ENCODE results near the gene RTN4R.

The RTN4R gene

GRCh38 chr22:20211997-20212753 lies 55.9 kb downstream of the RTN4R start:
- H3K4me3 ChIP-seq (ENCODE audit: low read length): no peak overlapping the region
- no peak for TF ChIP-seq CTCF (IDR thresholded peaks at IDR 0.05; ENCODE audit: insufficient read depth, low read depth, low read length, missing control alignments)
- peak; percentile 44 for DNase-seq (ENCODE audit: low read depth)

GRCh38 chr22:20211409-20211996 lies 56.6 kb downstream of the RTN4R start:
- no peak for DNase-seq (ENCODE audit: low read depth)
- TF ChIP-seq CTCF (IDR thresholded peaks at IDR 0.05; ENCODE audit: insufficient read depth, low read depth, low read length, missing control alignments): no peak
- H3K4me3 ChIP-seq (ENCODE audit: low read length): no peak overlapping the region

DNA sequence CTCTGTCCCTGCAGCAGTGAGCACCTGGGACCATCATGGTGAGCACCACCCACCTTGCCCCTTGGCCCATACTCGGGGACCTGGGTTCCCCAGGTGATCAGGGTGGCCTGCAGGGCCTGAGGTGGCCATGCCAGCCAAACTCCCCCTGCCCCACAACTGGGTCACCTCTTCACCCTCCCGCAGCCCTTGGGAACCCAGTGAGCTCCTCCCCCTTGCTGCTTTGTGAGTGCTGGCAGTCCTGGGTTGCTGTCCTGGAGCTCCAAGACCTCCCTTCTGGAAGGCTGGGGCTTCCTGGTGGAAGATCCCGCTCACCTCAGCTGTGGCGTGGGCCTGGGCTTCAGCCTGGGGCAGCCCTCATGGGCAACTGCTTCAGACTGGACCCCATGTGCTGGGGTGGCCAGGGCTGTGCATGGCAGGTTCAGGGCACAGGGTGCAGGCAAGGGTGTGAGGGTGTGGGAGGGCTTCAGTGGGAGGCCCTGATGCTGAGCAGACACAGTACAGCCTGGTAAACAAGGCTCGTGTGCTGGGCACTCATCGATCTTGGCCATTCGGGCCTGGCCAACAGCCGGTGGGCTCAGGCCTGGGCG lies 57.6 kb downstream of the RTN4R start:
- TF ChIP-seq CTCF (IDR thresholded peaks at IDR 0.05; ENCODE audit: insufficient read depth, low read depth, low read length, missing control alignments): no peak
- H3K4me3 ChIP-seq (ENCODE audit: low read length): no peak overlapping the region
- no peak for DNase-seq (ENCODE audit: low read depth)

- no peak for TF ChIP-seq CTCF (IDR thresholded peaks at IDR 0.05; ENCODE audit: insufficient read depth, low read depth, low read length, missing control alignments)
- no peak for DNase-seq (ENCODE audit: low read depth)
- H3K4me3 ChIP-seq (ENCODE audit: low read length): no peak overlapping the region
Observed at GRCh38 chr22:20209761-20210250, 58.3 kb downstream of the RTN4R start.

DNA sequence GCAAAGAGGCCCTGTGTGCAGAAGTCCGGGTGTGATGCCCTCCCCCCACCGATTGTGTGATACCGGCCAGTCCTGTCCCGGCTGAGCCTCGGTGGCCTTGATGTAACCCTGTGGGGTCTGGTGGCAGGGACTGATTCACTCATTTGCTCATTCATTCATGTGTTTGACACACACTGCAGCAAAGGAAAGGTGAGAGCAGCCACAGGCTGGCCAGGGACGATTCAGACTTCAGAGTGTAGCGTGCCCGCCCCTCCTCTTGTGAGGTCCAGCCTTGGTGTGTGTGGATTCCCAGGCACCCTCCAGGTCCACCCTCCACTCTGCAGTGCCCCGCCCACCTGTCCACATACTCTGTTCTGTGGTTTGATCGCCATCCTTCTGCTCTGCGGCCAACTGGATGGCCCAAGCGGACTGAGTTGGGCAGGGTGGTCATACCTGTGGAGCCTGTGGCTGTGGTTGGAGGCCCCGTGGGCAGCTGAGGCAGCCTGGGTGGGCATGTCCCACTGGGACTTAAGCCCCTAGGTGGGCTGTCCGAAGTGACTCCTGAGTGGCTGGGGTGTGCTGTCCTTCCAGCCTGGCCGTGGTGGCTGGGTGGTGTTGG lies 59.3 kb downstream of the RTN4R start:
- TF ChIP-seq CTCF (IDR thresholded peaks at IDR 0.05; ENCODE audit: insufficient read depth, low read depth, low read length, missing control alignments): no peak
- H3K4me3 ChIP-seq (ENCODE audit: low read length): no peak overlapping the region
- no peak for DNase-seq (ENCODE audit: low read depth)

GRCh38 chr22:20207277-20208025 lies 60.7 kb downstream of the RTN4R start:
- no peak for DNase-seq (ENCODE audit: low read depth)
- no peak for TF ChIP-seq CTCF (IDR thresholded peaks at IDR 0.05; ENCODE audit: insufficient read depth, low read depth, low read length, missing control alignments)
- peak overlapping the region; percentile 75 for H3K4me3 ChIP-seq (ENCODE audit: low read length)
